ENCODE measurements around the gene PTPRN2.

The PTPRN2 gene

DNA sequence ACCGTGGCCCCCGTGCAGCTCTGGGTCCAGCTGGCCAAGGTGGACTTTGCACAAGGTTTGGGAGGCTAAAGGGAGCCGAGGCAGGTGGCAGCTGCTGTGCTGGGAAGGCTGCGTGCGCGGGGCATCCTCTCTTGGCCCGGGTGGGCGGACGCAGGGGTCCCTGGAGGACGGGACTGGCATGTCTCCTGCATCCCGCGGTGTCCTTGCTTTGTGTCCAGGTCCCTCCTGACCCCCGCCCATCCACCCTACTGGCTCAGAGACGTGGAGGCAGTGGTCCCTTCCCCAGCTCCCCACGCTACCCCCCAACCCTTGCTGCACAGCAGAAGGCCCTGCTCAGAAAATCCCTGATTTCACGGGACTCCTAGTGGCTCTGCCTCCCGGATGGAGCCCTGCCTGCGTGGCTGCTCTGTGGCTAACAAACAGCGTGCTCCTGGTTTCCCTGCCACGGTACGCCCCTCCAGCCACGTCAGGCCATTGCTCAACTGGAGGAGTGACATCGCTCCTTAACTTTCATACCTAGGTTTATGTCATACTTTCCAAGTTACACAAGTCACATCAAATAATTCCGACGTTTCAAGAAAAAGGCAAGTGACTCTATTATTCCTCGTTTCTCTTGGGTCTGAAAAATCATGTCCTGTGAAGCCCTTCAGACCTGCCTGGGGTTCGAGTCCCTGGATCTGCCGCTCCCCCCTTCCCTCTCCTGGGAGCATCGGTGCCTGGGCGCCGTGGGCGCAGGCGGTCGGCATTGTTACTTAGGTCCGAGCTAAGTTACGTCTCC lies 829.0 kb downstream of the PTPRN2 start:
- Mint-ChIP-seq H3K27ac (no peak overlapping the region), H3K27me3 (ENCODE audit: low read depth, poor library complexity) (peaks cover 4% of the 10 kb centered on the region), H3K4me3 (no peak overlapping the region), H3K9me3 (peaks cover 6% of the 10 kb centered on the region), H3K36me3 (ENCODE audit: low read depth) (no peaks in the 10 kb centered on the region), H3K4me1 (peaks cover 7% of the 10 kb centered on the region)
- no peak for DNase-seq
- TF ChIP-seq, protein P1, sequence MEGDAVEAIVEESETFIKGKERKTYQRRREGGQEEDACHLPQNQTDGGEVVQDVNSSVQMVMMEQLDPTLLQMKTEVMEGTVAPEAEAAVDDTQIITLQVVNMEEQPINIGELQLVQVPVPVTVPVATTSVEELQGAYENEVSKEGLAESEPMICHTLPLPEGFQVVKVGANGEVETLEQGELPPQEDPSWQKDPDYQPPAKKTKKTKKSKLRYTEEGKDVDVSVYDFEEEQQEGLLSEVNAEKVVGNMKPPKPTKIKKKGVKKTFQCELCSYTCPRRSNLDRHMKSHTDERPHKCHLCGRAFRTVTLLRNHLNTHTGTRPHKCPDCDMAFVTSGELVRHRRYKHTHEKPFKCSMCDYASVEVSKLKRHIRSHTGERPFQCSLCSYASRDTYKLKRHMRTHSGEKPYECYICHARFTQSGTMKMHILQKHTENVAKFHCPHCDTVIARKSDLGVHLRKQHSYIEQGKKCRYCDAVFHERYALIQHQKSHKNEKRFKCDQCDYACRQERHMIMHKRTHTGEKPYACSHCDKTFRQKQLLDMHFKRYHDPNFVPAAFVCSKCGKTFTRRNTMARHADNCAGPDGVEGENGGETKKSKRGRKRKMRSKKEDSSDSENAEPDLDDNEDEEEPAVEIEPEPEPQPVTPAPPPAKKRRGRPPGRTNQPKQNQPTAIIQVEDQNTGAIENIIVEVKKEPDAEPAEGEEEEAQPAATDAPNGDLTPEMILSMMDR (IDR thresholded peaks at IDR 0.05), result no peak

DNA sequence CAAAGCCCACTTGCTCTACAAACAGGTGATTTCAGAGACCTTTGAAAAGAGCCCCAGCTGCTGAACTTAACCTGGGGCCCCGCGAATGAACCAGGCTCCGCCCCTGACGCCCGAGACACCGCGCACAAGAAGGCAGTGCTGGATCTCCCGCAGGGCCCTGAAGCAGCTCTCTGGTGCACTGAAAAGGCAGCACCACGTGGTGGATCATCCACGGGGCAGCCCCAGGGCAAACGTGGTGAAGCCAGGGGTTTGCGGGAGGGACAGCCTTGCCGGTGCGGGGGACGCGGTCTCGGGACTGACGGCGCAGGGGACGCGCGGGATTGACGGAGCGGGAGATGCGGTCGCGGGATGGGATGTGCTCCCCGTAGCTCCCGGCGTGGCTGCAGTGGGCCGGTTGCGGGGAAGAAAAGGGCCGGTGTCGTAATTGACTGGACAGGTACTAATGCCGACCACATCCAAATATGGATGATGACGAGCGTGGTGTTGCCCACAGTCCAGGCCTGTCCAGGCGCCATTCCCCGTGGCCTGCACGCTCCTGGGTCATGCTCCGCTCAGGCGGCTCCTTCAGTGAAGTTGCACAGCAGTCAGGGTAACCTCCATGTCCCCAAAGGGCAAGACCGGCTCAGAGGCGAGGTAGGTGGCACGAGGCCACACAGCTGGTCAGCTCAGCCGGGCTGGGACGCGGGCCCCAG lies 829.7 kb downstream of the PTPRN2 start:
- H3K9me3 Mint-ChIP-seq, result peaks cover 4% of the 10 kb centered on the region
- DNase-seq, result no peak
- no peaks in the 10 kb centered on the region for H3K36me3 Mint-ChIP-seq (ENCODE audit: low read depth)
- H3K4me1 Mint-ChIP-seq, result peaks cover 7% of the 10 kb centered on the region
- H3K4me3 Mint-ChIP-seq, result no peak overlapping the region
- TF ChIP-seq, protein P1 (IDR thresholded peaks at IDR 0.05), result no peak
- peaks cover 9% of the 10 kb centered on the region for H3K27me3 Mint-ChIP-seq (ENCODE audit: low read depth, poor library complexity)
- H3K27ac Mint-ChIP-seq, result no peak overlapping the region

DNA sequence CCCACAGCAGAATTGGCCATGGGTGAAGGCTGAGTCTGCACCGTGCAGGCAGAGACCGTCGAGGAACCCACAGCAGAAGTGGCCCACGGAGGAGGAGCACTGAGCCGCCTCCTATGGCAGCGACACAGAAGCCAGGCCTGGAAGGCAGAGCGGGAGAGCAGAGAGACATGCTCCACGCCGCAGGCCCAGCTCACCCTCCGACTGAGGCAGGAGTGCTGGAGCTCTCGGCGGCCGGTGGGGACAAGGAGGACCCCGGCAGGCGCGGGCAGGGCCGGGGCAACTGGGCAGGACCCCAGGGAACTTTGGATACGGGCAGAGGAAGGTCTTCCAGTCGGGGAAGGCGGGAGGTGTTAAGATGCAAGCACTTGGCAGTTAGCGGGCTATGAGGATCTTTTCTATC lies 830.4 kb downstream of the PTPRN2 start:
- peaks cover 13% of the 10 kb centered on the region for H3K4me1 Mint-ChIP-seq
- H3K27ac Mint-ChIP-seq, result no peak overlapping the region
- H3K27me3 Mint-ChIP-seq (ENCODE audit: low read depth, poor library complexity), result peaks cover 9% of the 10 kb centered on the region
- H3K4me3 Mint-ChIP-seq, result no peak overlapping the region
- DNase-seq, result no peak
- no peaks in the 10 kb centered on the region for H3K36me3 Mint-ChIP-seq (ENCODE audit: low read depth)
- TF ChIP-seq, protein P1 (IDR thresholded peaks at IDR 0.05), result no peak
- H3K9me3 Mint-ChIP-seq, result peaks cover 4% of the 10 kb centered on the region

DNA sequence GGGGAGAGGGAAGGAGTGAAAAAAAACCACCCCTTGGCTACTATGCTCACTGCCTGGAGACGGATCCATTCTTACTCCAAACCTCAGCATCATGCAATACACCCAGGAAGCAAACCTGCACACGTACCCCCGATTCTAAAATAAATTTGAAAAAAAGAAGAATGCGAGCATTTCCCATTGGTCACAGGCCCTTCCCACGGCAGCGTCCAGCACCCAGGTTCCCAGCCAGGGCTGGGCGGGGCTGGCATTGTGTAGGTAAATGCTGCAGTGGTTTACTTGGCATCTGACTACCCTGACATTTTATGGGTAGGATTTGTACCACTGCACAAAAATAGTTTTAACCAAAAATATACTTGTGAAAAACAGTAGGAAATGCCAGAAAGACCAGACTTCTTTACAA lies 831.9 kb downstream of the PTPRN2 start:
- H3K27me3 Mint-ChIP-seq (ENCODE audit: low read depth, poor library complexity), result peaks cover 11% of the 10 kb centered on the region
- no peak overlapping the region for H3K4me3 Mint-ChIP-seq
- DNase-seq, result no peak
- TF ChIP-seq, protein P1 (IDR thresholded peaks at IDR 0.05), result no peak
- no peak overlapping the region for H3K27ac Mint-ChIP-seq
- peaks cover 22% of the 10 kb centered on the region for H3K4me1 Mint-ChIP-seq
- peaks cover 4% of the 10 kb centered on the region for H3K9me3 Mint-ChIP-seq
- no peaks in the 10 kb centered on the region for H3K36me3 Mint-ChIP-seq (ENCODE audit: low read depth)

DNA sequence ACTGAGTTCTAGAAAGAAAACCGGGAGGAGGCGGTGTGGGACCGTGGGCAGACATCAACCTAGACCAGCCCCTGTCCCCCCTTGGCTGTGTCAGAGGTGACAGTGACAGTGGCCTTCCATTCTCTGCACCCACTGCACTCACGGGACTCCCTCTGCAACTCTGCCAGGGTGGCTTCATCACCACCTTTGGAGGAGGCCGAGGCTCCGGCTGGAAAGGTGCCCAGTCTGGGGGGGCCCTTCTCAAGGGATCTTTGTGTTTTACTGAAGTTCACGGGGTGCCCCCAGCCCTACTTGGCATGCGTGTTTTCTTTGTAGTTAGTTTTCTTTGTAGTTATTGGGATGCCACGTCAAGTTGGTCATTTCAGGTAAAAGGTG lies 833.2 kb downstream of the PTPRN2 start:
- TF ChIP-seq, protein P1 (IDR thresholded peaks at IDR 0.05), result no peak
- peaks cover 22% of the 10 kb centered on the region for H3K4me1 Mint-ChIP-seq
- no peaks in the 10 kb centered on the region for H3K36me3 Mint-ChIP-seq (ENCODE audit: low read depth)
- no peak overlapping the region for H3K4me3 Mint-ChIP-seq
- DNase-seq, result no peak
- no peak overlapping the region for H3K27ac Mint-ChIP-seq
- H3K9me3 Mint-ChIP-seq, result no peaks in the 10 kb centered on the region
- peaks cover 9% of the 10 kb centered on the region for H3K27me3 Mint-ChIP-seq (ENCODE audit: low read depth, poor library complexity)

Data from nephron progenitor cell (in vitro differentiated cells).